HCT116 (cell line): ENCODE measurements around the gene FNDC3B. TPM values are rescaled to one million over a fixed set of nuclear protein-coding genes. Genes with fewer than 3 reads are reported as not detected.

ENCODE experiments used
- ATAC-seq: fragments of 200-7000 bp; cut with Tn5 transposase; 2 replicates; pipeline ENCODE4 v1.9.1; 2020; ENCODE audit warnings: mild to moderate bottlenecking, moderate library complexity
- BruUV-seq: library from RNA; stranded (reverse); fragments of 400-500 nt; replicated peaks from 2 replicates; lab custom pipeline; 2021; lab: Mats Ljungman, UMichigan
- CTCF ChIA-PET: fragments of 300-600 bp; sonication (Branson Sonifier 250); formaldehyde crosslinking; loops from one replicate; lab custom pipeline; 2021; ENCODE audit warnings: antibody characterized with exemption; lab: Charles Lee
- POLR2A ChIA-PET: fragments of 300-600, 350-600 bp; sonication (Branson Sonifier 250); formaldehyde crosslinking; loops from one replicate; lab custom pipeline; 2021; ENCODE audit warnings: antibody characterized with exemption; lab: Charles Lee
- RAD21 ChIA-PET, 2 experiments: fragments of 300-600 bp; sonication (Branson Sonifier 250); formaldehyde crosslinking; loops; one replicate each; lab custom pipeline; 2023; ENCODE audit warnings: low total read pairs in 2 of 2; ENCODE audit not compliant: uncharacterized antibody in 2 of 2, unreplicated experiment in 2 of 2, low non-redundant PET in 1 of 2; lab: Charles Lee
- DNase-seq: peaks from one replicate; pipeline ENCODE4 v3.0.0-alpha.2; 2010; ENCODE audit warnings: low read depth, low spot score
- H2AFZ ChIP-seq: fragments of 200-600 bp; shearing (Covaris generic), sonication (generic); 2 replicates; pipeline ENCODE4 v1.6.1; 2017; ENCODE audit warnings: low read depth, mixed run types, mixed read lengths, antibody characterized with exemption, low read length; ENCODE audit not compliant: poor library complexity, severe bottlenecking
- H3K27ac ChIP-seq: 2 replicates; pipeline ENCODE4 v1.5.1; 2012; ENCODE audit warnings: low read depth, low read length
- H3K27me3 ChIP-seq: fragments of 200-600 bp; sonication (generic); 2 replicates; pipeline ENCODE4 v1.6.1; 2016; ENCODE audit warnings: mixed run types, low read length, mixed read lengths; ENCODE audit not compliant: insufficient read depth
- H3K36me3 ChIP-seq, 2 experiments: fragments of 200-500 bp in 1 of 2; fragments of 200-600 bp in 1 of 2; sonication (Bioruptor generic) in 1 of 2; sonication (generic) in 1 of 2; 2 replicates each; pipeline versions ENCODE4 v1.5.1 to v1.6.1; 2014 to 2016; ENCODE audit warnings: low read length in 2 of 2, inconsistent platforms in 1 of 2, mixed read lengths in 1 of 2, mixed run types in 1 of 2; ENCODE audit not compliant: insufficient read depth in 2 of 2, control insufficient read depth in 1 of 2
- H3K4me1 ChIP-seq, 2 experiments: fragments of 200-600 bp in 1 of 2; sonication (generic) in 1 of 2; 2 replicates each; pipeline versions ENCODE4 v1.5.1 to v1.6.1; 2012 to 2017; ENCODE audit warnings: low read length in 2 of 2, inconsistent platforms in 1 of 2, mild to moderate bottlenecking in 1 of 2, mixed read lengths in 1 of 2, mixed run types in 1 of 2, moderate library complexity in 1 of 2; ENCODE audit not compliant: insufficient read depth in 2 of 2, control insufficient read depth in 1 of 2
- H3K4me2 ChIP-seq: fragments of 200-600 bp; sonication (generic); 2 replicates; pipeline ENCODE4 v1.6.1; 2017; ENCODE audit warnings: mixed run types, low read length, mixed read lengths
- H3K4me3 ChIP-seq, 2 experiments: fragments of 200-600 bp in 1 of 2; sonication (generic) in 1 of 2; replicated peaks in 1 of 2; 2 replicates each; pipeline ENCODE4 v1.5.1; 2011 to 2016; ENCODE audit warnings: low read length in 2 of 2, control low read depth in 1 of 2, low read depth in 1 of 2, mild to moderate bottlenecking in 1 of 2, mixed read lengths in 1 of 2, mixed run types in 1 of 2
- H3K79me2 ChIP-seq: fragments of 200-600 bp; sonication (generic); 2 replicates; pipeline ENCODE4 v1.6.1; 2017; ENCODE audit warnings: mild to moderate bottlenecking, mixed run types, low read length, moderate library complexity, mixed read lengths; ENCODE audit not compliant: insufficient read depth
- H3K9ac ChIP-seq: fragments of 200-600 bp; sonication (generic); 2 replicates; pipeline ENCODE4 v1.6.1; 2016; ENCODE audit warnings: low read length, mixed read lengths
- H3K9me2 ChIP-seq: fragments of 200-600 bp; sonication (generic), shearing (Covaris generic); 2 replicates; pipeline ENCODE4 v1.6.1; 2017; ENCODE audit warnings: mixed run types, mild to moderate bottlenecking, moderate library complexity; ENCODE audit not compliant: insufficient read depth
- H3K9me3 ChIP-seq, 2 experiments: fragments of 200-500 bp in 1 of 2; fragments of 200-600 bp in 1 of 2; sonication (Bioruptor generic) in 1 of 2; sonication (generic) in 1 of 2; 2 replicates each; pipeline ENCODE4 v1.6.1; 2014 to 2017; ENCODE audit warnings: low read length in 2 of 2, mixed read lengths in 2 of 2, inconsistent platforms in 1 of 2, low read depth in 1 of 2, mild to moderate bottlenecking in 1 of 2, mixed run types in 1 of 2, moderate library complexity in 1 of 2; ENCODE audit not compliant: control insufficient read depth in 1 of 2, insufficient read depth in 1 of 2
- H4K20me1 ChIP-seq: fragments of 200-600 bp; sonication (generic), shearing (Covaris generic); 2 replicates; pipeline ENCODE4 v1.6.1; 2017; ENCODE audit warnings: mixed run types, mild to moderate bottlenecking, moderate library complexity; ENCODE audit not compliant: insufficient read depth
- ELF1 ChIP-seq: IDR thresholded peaks from 2 replicates; pipeline ENCODE4 v1.6.1; 2012; ENCODE audit warnings: low read depth, borderline replicate concordance
- EZH2 ChIP-seq: fragments of 200-600 bp; sonication (generic); IDR thresholded peaks from 2 replicates; pipeline ENCODE4 v1.6.1; 2017; ENCODE audit warnings: antibody characterized with exemption, mixed run types
- EZH2phosphoT487 ChIP-seq: fragments of 200-600 bp; IDR thresholded peaks from 2 replicates; pipeline ENCODE4 v1.6.1; 2018; ENCODE audit warnings: antibody characterized with exemption, borderline replicate concordance
- FOSL1 ChIP-seq: IDR thresholded peaks from 2 replicates; pipeline ENCODE4 v1.6.1; 2012; ENCODE audit warnings: low read depth
- JUND ChIP-seq: IDR thresholded peaks from 2 replicates; pipeline ENCODE4 v1.6.1; 2012
- RAD21 ChIP-seq: IDR thresholded peaks from 2 replicates; pipeline ENCODE4 v1.6.1; 2012; ENCODE audit warnings: low read depth, mild to moderate bottlenecking
- SRF ChIP-seq: IDR thresholded peaks from 2 replicates; pipeline ENCODE4 v1.6.1; 2012; ENCODE audit warnings: low read depth
- intact Hi-C: fragments of 100-400 bp; cut with micrococcal nuclease; formaldehyde crosslinking; loops from 2 replicates; pipeline ENCODE4 v1.10.0; 2022
- total RNA-seq: library from RNA; stranded (reverse); gene quantifications from one replicate; pipeline ENCODE4 v1.2.1, GENCODE V29; 2021; ENCODE audit not compliant: unreplicated experiment
- TF ChIP-seq, protein P1 (sequence below), 3 experiments: fragments of 200-600 bp in 1 of 3; sonication (generic) in 1 of 3; IDR thresholded peaks in 2 of 3; conservative IDR thresholded peaks in 1 of 3; 2 replicates each; pipeline ENCODE4 v1.5.1; 2012 to 2017; ENCODE audit warnings: low read depth in 2 of 3, low read length in 2 of 3, antibody characterized with exemption in 1 of 3, borderline replicate concordance in 1 of 3, control low read depth in 1 of 3, mild to moderate bottlenecking in 1 of 3, mixed read lengths in 1 of 3, mixed run types in 1 of 3, moderate library complexity in 1 of 3; ENCODE audit not compliant: insufficient read depth in 1 of 3
- TF ChIP-seq, protein P2 (sequence below): IDR thresholded peaks from 2 replicates; pipeline ENCODE4 v1.6.1; 2012
- TF ChIP-seq, protein P3 (sequence below): IDR thresholded peaks from 2 replicates; pipeline ENCODE4 v1.6.1; 2012
- TF ChIP-seq, protein P4 (sequence below): IDR thresholded peaks from 2 replicates; pipeline ENCODE4 v1.6.1; 2011; ENCODE audit warnings: mild to moderate bottlenecking, low read length, moderate library complexity; ENCODE audit not compliant: insufficient replicate concordance; ENCODE audit errors: extremely low read depth

FNDC3B gene
- total RNA-seq, 1 experiment from 2014 or later, result 45.7 TPM

DNA sequence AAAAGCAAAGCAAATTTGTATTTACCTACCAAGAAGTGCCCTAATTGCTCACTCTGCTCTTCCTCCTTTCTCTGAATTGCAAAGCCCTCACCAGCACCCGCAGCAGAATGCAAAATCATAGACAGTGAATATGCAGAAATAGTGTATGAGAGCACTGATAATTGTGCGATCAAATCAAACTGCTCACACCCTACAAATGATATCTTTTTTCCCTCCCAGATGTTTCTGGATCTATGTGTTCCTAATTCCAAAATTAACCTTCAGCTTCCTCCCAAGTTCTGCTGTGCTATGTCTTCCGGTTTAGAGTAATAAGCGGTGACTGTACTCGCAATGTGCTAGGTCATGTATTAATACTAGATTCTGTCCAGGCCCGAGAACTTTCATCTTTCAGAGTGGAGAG, 405.4 kb downstream of the FNDC3B start:
- DNase-seq, result no peak
- Histone ChIP-seq H3K4me2 (no peak overlapping the region), H4K20me1 (no peaks in the 10 kb centered on the region), H3K36me3 (no peaks in the 10 kb centered on the region), H3K4me1 (no peaks in the 10 kb centered on the region), H3K27ac (no peak overlapping the region), H3K9ac (no peak overlapping the region), H3K9me3 (no peaks in the 10 kb centered on the region), H2AFZ (no peak overlapping the region), H3K4me3 (no peak overlapping the region), H3K27me3 (no peaks in the 10 kb centered on the region), H3K9me2 (no peaks in the 10 kb centered on the region), H3K79me2 (no peaks in the 10 kb centered on the region)
- no peak for TF ChIP-seq JUND
- no peak for TF ChIP-seq SRF
- TF ChIP-seq, protein P1, sequence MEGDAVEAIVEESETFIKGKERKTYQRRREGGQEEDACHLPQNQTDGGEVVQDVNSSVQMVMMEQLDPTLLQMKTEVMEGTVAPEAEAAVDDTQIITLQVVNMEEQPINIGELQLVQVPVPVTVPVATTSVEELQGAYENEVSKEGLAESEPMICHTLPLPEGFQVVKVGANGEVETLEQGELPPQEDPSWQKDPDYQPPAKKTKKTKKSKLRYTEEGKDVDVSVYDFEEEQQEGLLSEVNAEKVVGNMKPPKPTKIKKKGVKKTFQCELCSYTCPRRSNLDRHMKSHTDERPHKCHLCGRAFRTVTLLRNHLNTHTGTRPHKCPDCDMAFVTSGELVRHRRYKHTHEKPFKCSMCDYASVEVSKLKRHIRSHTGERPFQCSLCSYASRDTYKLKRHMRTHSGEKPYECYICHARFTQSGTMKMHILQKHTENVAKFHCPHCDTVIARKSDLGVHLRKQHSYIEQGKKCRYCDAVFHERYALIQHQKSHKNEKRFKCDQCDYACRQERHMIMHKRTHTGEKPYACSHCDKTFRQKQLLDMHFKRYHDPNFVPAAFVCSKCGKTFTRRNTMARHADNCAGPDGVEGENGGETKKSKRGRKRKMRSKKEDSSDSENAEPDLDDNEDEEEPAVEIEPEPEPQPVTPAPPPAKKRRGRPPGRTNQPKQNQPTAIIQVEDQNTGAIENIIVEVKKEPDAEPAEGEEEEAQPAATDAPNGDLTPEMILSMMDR (IDR thresholded peaks at IDR 0.05 in 2 of 3, conservative IDR thresholded peaks at IDR 0.05 in 1 of 3; ENCODE audit: borderline replicate concordance in 1 of 3, insufficient read depth in 1 of 3, low read depth in 2 of 3, low read length in 2 of 3), result no peak
- no peak for TF ChIP-seq EZH2
- no peak for TF ChIP-seq FOSL1
- TF ChIP-seq, protein P2, sequence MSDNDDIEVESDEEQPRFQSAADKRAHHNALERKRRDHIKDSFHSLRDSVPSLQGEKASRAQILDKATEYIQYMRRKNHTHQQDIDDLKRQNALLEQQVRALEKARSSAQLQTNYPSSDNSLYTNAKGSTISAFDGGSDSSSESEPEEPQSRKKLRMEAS, result no peak
- no peak for TF ChIP-seq EZH2phosphoT487
- no peak for TF ChIP-seq RAD21
- no peak for TF ChIP-seq ELF1
- TF ChIP-seq, protein P3, sequence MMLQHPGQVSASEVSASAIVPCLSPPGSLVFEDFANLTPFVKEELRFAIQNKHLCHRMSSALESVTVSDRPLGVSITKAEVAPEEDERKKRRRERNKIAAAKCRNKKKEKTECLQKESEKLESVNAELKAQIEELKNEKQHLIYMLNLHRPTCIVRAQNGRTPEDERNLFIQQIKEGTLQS, result no peak
- TF ChIP-seq, protein P4, sequence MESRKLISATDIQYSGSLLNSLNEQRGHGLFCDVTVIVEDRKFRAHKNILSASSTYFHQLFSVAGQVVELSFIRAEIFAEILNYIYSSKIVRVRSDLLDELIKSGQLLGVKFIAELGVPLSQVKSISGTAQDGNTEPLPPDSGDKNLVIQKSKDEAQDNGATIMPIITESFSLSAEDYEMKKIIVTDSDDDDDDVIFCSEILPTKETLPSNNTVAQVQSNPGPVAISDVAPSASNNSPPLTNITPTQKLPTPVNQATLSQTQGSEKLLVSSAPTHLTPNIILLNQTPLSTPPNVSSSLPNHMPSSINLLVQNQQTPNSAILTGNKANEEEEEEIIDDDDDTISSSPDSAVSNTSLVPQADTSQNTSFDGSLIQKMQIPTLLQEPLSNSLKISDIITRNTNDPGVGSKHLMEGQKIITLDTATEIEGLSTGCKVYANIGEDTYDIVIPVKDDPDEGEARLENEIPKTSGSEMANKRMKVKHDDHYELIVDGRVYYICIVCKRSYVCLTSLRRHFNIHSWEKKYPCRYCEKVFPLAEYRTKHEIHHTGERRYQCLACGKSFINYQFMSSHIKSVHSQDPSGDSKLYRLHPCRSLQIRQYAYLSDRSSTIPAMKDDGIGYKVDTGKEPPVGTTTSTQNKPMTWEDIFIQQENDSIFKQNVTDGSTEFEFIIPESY, result no peak
- BruUV-seq, result no TSS peak
- no peak for ATAC-seq
- intact Hi-C loops, result no loop called here
- ChIA-PET POLR2A (no interaction called here), RAD21 (no interaction called here), CTCF (no interaction called here)
